Activated CD8-positive, alpha-beta T cell treated with anti-CD3 and anti-CD28 coated beads for 36 hours (primary cell): ENCODE measurements around the gene TYW3. TPM values are rescaled to one million over a fixed set of nuclear protein-coding genes. Genes with fewer than 3 reads are reported as not detected.
A peak's percentile ranks its signal among the peaks of the same experiment; 100 is the strongest.

Experiments
- ATAC-seq: fragments of 200-7000 bp; cut with Tn5 transposase; one replicate; pipeline ENCODE4 v1.10.0; 2021; ENCODE audit warnings: mild to moderate bottlenecking, moderate library complexity
- CTCF ChIA-PET: fragments of 350-600 bp; sonication (Branson Sonifier 250); formaldehyde crosslinking; loops from one replicate; lab custom pipeline; 2021; ENCODE audit warnings: antibody characterized with exemption; lab: Charles Lee
- POLR2A ChIA-PET: fragments of 350-600 bp; sonication (Branson Sonifier 250); formaldehyde crosslinking; loops from one replicate; lab custom pipeline; 2021; ENCODE audit warnings: antibody characterized with exemption; lab: Charles Lee
- DNase-seq: peaks from one replicate; pipeline ENCODE4 v3.0.0-alpha.2; 2020
- H3K27ac Mint-ChIP-seq: one replicate; pipeline ENCODE4 v1.8.0; 2021; ENCODE audit warnings: mild to moderate bottlenecking, mixed read lengths
- H3K27me3 Mint-ChIP-seq: one replicate; pipeline ENCODE4 v1.8.0; 2021; ENCODE audit warnings: mixed read lengths
- H3K36me3 Mint-ChIP-seq: one replicate; pipeline ENCODE4 v1.8.0; 2021; ENCODE audit warnings: low read depth, mixed read lengths
- H3K4me1 Mint-ChIP-seq: one replicate; pipeline ENCODE4 v1.8.0; 2021; ENCODE audit warnings: low read depth, mixed read lengths
- H3K4me3 Mint-ChIP-seq: one replicate; pipeline ENCODE4 v1.8.0; 2021; ENCODE audit warnings: mild to moderate bottlenecking, moderate library complexity, mixed read lengths
- H3K9me3 Mint-ChIP-seq: one replicate; pipeline ENCODE4 v1.8.0; 2021; ENCODE audit warnings: mixed read lengths
- intact Hi-C: fragments of 100-400 bp; cut with micrococcal nuclease; formaldehyde crosslinking; loops from one replicate; pipeline ENCODE4 v1.10.0; 2022
- total RNA-seq, 2 experiments: library from RNA; stranded (reverse); gene quantifications; one replicate each; pipeline ENCODE4 v1.2.3, GENCODE V29; 2021
- TF ChIP-seq, protein P1 (sequence below): fragments of 200-600 bp; IDR thresholded peaks from one replicate; pipeline ENCODE4 v1.8.0; 2022; ENCODE audit warnings: antibody characterized with exemption, mild to moderate bottlenecking

The TYW3 gene
- total RNA-seq, 2 experiments from 2014 or later: 22.0 to 24.4 TPM

DNA sequence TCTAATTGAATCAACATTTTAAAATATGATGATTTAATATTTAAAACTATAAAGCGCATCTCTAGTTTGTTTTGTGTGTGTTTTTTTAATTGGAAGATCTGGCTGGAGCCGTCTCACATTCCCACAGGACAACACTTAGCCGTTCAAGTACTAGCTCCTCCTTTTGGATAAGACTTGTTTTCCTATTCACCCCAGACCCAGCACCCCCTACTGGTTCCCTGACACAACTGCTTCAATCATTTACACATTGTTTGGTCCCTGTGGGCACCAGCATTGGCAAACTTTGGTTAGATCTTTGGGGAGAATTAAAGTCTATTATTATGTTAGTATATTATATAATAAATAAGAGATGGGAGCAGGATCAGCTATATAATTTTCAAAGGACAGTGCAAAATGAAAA lies 34.5 kb downstream of the TYW3 start:
- no peak for ATAC-seq
- Mint-ChIP-seq H3K27ac (no peak overlapping the region), H3K9me3 (peaks cover 2% of the 10 kb centered on the region), H3K36me3 (peaks cover 19% of the 10 kb centered on the region), H3K27me3 (no peaks in the 10 kb centered on the region), H3K4me3 (no peak overlapping the region), H3K4me1 (peaks cover 11% of the 10 kb centered on the region)
- peak; percentile 5 for DNase-seq
- intact Hi-C loops: no loop called here
- POLR2A ChIA-PET: no interaction called here
- TF ChIP-seq, protein P1, sequence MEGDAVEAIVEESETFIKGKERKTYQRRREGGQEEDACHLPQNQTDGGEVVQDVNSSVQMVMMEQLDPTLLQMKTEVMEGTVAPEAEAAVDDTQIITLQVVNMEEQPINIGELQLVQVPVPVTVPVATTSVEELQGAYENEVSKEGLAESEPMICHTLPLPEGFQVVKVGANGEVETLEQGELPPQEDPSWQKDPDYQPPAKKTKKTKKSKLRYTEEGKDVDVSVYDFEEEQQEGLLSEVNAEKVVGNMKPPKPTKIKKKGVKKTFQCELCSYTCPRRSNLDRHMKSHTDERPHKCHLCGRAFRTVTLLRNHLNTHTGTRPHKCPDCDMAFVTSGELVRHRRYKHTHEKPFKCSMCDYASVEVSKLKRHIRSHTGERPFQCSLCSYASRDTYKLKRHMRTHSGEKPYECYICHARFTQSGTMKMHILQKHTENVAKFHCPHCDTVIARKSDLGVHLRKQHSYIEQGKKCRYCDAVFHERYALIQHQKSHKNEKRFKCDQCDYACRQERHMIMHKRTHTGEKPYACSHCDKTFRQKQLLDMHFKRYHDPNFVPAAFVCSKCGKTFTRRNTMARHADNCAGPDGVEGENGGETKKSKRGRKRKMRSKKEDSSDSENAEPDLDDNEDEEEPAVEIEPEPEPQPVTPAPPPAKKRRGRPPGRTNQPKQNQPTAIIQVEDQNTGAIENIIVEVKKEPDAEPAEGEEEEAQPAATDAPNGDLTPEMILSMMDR: no peak
- CTCF ChIA-PET: interaction anchor here (1.0 kb wide), 2 partner anchors 10 to 34 kb away, joined by 3 read pairs; no protein-coding TSS in a partner anchor

DNA sequence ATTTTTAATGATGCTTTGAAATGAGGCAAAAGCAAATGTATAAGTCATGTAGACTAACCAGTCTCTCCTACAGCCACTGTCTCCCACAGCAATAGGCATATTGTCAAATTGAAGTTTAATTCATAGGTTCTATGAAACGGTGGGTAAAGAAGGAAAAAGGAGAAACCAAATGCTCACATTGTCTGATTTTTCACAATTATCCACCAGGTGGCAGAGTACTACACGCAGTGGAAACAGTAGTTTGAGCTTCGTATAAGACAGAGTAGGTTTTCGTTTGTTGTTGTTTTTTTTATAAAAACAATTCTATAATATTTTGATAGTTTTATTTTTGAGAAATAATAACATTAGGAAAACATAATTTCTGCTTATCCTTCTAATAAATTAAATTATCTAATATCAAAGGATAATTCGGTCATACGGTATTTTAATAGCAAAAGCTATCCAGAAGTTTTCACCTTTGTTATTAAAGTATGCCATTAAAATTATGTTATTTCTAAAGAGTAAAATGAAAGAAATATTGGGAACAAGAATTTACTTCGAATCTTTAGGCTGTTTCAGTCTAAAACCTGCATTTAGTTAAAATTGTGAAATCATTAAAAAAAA lies 39.1 kb downstream of the TYW3 start:
- TF ChIP-seq, protein P1: peak; percentile 69
- Mint-ChIP-seq H3K4me1 (no peaks in the 10 kb centered on the region), H3K4me3 (no peak overlapping the region), H3K27ac (no peak overlapping the region), H3K36me3 (no peaks in the 10 kb centered on the region), H3K9me3 (no peaks in the 10 kb centered on the region), H3K27me3 (peaks cover 9% of the 10 kb centered on the region)
- peak; percentile 27 for DNase-seq
- CTCF ChIA-PET: interaction anchor here (0.6 to 1.7 kb wide), 13 partner anchors 8 to 486 kb away, joined by 3 to 9 read pairs (median 5); no protein-coding TSS in a partner anchor
- POLR2A ChIA-PET: no interaction called here
- intact Hi-C loops: loop anchor here (1.0 kb wide), 1 partner anchor 431 kb away; no protein-coding TSS in a partner anchor
- ATAC-seq: peak; percentile 69

DNA sequence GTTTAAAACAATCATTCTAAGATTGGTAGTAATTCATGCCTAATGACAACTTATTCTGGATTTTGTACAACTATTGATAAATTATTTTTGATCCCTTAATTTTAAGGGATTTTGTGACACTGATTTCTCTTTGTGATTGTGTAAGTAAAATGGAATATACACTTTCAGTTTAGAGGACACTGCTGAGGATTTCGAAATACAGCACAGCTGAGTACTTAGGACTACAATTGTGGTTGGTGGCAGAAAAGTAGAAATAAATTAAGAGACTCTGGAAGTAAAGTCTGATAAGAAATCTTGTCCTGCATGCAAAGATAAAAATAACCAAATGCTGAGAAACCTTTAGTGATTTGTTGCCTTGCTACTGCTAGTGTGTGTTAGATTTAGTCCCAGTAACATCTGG lies 40.0 kb downstream of the TYW3 start:
- CTCF ChIA-PET: interaction anchor here (0.9 to 1.7 kb wide), 3 partner anchors 14 to 857 kb away, joined by 3 to 9 read pairs (median 5); no protein-coding TSS in a partner anchor
- H3K4me3 Mint-ChIP-seq: no peak overlapping the region
- TF ChIP-seq, protein P1: no peak
- ATAC-seq (no peak), DNase-seq (no peak)
- H3K27me3 Mint-ChIP-seq: peaks cover 9% of the 10 kb centered on the region
- intact Hi-C loops: loop anchor here (1.0 kb wide), 1 partner anchor 430 kb away; no protein-coding TSS in a partner anchor
- H3K4me1 Mint-ChIP-seq: no peaks in the 10 kb centered on the region
- no peaks in the 10 kb centered on the region for H3K9me3 Mint-ChIP-seq
- POLR2A ChIA-PET: no interaction called here
- H3K36me3 Mint-ChIP-seq: no peaks in the 10 kb centered on the region
- H3K27ac Mint-ChIP-seq: no peak overlapping the region

DNA sequence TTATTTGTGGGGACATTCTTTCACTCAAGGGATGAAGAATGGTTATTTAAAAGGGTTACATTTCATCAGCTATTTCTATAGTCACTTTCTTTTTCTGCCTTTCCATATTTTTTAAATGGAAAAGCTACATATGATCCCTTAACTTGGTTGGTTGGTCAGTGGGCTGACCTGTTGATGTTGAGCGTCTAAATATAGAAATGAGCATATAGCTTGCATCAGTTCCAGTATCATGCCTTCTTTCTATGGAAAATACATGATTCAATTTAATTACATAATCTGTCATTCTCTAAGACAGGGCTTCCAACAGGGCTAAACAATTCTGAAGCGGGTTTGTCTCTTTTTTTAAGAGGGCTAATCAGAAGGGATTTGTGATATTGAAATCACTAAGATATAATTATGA lies 40.6 kb downstream of the TYW3 start:
- H3K4me3 Mint-ChIP-seq: no peak overlapping the region
- intact Hi-C loops: no loop called here
- TF ChIP-seq, protein P1: no peak
- no peaks in the 10 kb centered on the region for H3K4me1 Mint-ChIP-seq
- DNase-seq (no peak), ATAC-seq (no peak)
- POLR2A ChIA-PET: no interaction called here
- no peaks in the 10 kb centered on the region for H3K9me3 Mint-ChIP-seq
- H3K27ac Mint-ChIP-seq: no peak overlapping the region
- CTCF ChIA-PET: interaction anchor here (0.9 to 1.7 kb wide), 3 partner anchors 13 to 857 kb away, joined by 3 to 5 read pairs (median 3); no protein-coding TSS in a partner anchor
- peaks cover 14% of the 10 kb centered on the region for H3K27me3 Mint-ChIP-seq
- H3K36me3 Mint-ChIP-seq: no peaks in the 10 kb centered on the region

GRCh38 chr1:74775735-74776134 lies 42.8 kb downstream of the TYW3 start:
- no peaks in the 10 kb centered on the region for H3K4me1 Mint-ChIP-seq
- CTCF ChIA-PET: interaction anchor here (1.0 to 1.7 kb wide), 3 partner anchors 86 to 431 kb away, joined by 3 to 8 read pairs (median 3); no protein-coding TSS in a partner anchor
- H3K27ac Mint-ChIP-seq: no peak overlapping the region
- H3K27me3 Mint-ChIP-seq: peaks cover 15% of the 10 kb centered on the region
- ATAC-seq (no peak), DNase-seq (no peak)
- intact Hi-C loops: no loop called here
- H3K9me3 Mint-ChIP-seq: no peaks in the 10 kb centered on the region
- H3K36me3 Mint-ChIP-seq: no peaks in the 10 kb centered on the region
- H3K4me3 Mint-ChIP-seq: no peak overlapping the region
- POLR2A ChIA-PET: no interaction called here
- TF ChIP-seq, protein P1: no peak
